ENCODE data around the gene ITGB1BP1. TPM values are rescaled to one million over a fixed set of nuclear protein-coding genes. Genes with fewer than 3 reads are reported as not detected.
A peak's percentile ranks its signal among the peaks of the same experiment; 100 is the strongest.

ITGB1BP1 gene
- total and polyA plus RNA-seq, 2 of the 13 experiments (the other 11 are each of a cell fraction or from before 2014, with no cell fraction given): 106 to 108 TPM

DNA sequence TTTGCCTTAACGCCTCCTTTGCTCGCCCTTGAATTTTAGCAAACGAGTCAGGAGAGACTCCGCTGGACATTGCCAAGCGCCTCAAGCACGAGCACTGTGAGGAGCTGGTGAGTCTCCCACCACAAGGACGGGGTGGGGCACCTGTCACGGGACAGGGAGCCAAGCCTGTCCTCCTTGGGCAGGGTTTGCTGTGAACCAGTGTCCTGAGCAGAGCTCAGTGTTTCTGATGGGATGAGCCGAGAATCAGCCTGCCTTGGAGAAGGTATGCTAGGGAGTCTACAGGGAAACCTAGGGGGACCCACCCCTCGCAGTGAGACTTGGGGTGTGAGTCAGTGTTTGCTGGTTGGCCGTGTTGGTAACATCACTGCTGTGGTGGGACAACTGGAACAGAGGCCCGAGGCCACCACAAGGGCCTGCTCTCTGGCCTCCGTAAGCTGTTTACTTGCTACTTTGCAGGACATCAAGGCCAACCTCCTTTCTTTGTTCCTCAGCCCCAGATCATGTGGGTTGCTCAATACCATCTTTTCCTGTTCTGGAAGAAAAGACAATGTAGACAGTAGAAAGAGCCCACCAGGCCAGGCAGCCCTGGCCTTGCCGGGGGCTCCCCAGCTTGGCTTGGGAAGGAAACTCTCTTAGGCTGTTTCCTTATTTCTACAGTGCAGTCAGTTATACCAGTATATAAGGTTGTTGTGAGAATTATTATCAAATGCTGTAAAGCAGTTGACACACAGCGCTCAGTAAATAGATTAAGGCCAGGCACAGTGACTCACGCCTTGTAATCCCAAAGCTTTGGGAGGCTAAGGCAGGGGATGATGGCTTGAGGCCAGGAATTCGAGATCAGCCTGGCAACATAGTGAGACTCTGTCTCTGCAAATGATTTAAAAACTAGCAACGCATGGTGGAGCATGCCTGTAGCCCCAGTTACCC, 42.4 kb downstream of the ITGB1BP1 start (continued):
- TF ChIP-seq, protein P1, sequence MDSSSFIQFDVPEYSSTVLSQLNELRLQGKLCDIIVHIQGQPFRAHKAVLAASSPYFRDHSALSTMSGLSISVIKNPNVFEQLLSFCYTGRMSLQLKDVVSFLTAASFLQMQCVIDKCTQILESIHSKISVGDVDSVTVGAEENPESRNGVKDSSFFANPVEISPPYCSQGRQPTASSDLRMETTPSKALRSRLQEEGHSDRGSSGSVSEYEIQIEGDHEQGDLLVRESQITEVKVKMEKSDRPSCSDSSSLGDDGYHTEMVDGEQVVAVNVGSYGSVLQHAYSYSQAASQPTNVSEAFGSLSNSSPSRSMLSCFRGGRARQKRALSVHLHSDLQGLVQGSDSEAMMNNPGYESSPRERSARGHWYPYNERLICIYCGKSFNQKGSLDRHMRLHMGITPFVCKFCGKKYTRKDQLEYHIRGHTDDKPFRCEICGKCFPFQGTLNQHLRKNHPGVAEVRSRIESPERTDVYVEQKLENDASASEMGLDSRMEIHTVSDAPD (CRISPR knock-in tag; IDR thresholded peaks at IDR 0.05): no peak
- TF ChIP-seq BCL6 (CRISPR knock-in tag; IDR thresholded peaks at IDR 0.05) (peak; percentile 19; the same call in 1 of the 2 replicates), TOPORS (CRISPR knock-in tag; IDR thresholded peaks at IDR 0.05) (no peak), ZKSCAN1 (IDR thresholded peaks at IDR 0.05; ENCODE audit: low read length) (no peak), MTA3 (CRISPR knock-in tag; IDR thresholded peaks at IDR 0.05) (no peak), TAF1 (CRISPR knock-in tag; IDR thresholded peaks at IDR 0.05) (no peak), RFX1 (IDR thresholded peaks at IDR 0.05) (no peak), ZNF841 (CRISPR knock-in tag; IDR thresholded peaks at IDR 0.05; ENCODE audit: borderline replicate concordance) (no peak), RBM39 (IDR thresholded peaks at IDR 0.05; ENCODE audit: low read depth, low read length, poor library complexity, severe bottlenecking) (peak; percentile 46), ZNF75D (CRISPR knock-in tag; IDR thresholded peaks at IDR 0.05; ENCODE audit: borderline replicate concordance) (no peak), GATAD1 (CRISPR knock-in tag; IDR thresholded peaks at IDR 0.05) (peak; percentile 47; the same call in 1 of the 2 replicates), RARA (CRISPR knock-in tag; IDR thresholded peaks at IDR 0.05) (peak; percentile 46; the same call in 1 of the 2 replicates), SNAPC2 (CRISPR knock-in tag; IDR thresholded peaks at IDR 0.05) (no peak), ZNF264 (CRISPR knock-in tag; IDR thresholded peaks at IDR 0.05) (0 out of 2 replicates have a peak, but pooled peaks have one; percentile 37), ZC3H13 (CRISPR knock-in tag; IDR thresholded peaks at IDR 0.05) (no peak), NCOA5 (CRISPR knock-in tag; IDR thresholded peaks at IDR 0.05) (no peak), ZNF329 (CRISPR knock-in tag; IDR thresholded peaks at IDR 0.05; ENCODE audit: low read depth) (no peak), ZNF709 (CRISPR knock-in tag; IDR thresholded peaks at IDR 0.05) (no peak), JDP2 (CRISPR knock-in tag; IDR thresholded peaks at IDR 0.05; ENCODE audit: borderline replicate concordance) (no peak), ZNF546 (CRISPR knock-in tag; conservative IDR thresholded peaks at IDR 0.05) (no peak), ZNF232 (CRISPR knock-in tag; IDR thresholded peaks at IDR 0.05; ENCODE audit: borderline replicate concordance) (peak; percentile 86; the same call in 1 of the 2 replicates), ZNF567 (CRISPR knock-in tag; IDR thresholded peaks at IDR 0.05; ENCODE audit: borderline replicate concordance) (no peak; the same call in 1 of the 2 replicates)
- TF ChIP-seq, protein P2, sequence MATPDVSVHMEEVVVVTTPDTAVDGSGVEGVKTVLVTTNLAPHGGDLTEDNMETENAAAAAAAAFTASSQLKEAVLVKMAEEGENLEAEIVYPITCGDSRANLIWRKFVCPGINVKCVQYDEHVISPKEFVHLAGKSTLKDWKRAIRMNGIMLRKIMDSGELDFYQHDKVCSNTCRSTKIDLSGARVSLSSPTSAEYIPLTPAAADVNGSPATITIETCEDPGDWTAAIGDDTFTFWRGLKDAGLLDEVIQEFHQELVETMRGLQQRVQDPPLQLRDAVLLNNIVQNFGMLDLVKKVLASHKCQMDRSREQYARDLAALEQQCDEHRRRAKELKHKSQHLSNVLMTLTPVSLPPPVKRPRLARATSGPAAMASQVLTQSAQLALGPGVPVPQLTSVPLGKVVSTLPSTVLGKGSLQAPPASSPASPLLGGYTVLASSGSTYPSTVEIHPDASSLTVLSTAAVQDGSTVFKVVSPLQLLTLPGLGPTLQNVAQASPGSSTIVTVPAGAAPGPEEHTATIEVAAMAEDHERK (CRISPR knock-in tag; IDR thresholded peaks at IDR 0.05; ENCODE audit: low read depth): no peak
- TF ChIP-seq, protein P3, sequence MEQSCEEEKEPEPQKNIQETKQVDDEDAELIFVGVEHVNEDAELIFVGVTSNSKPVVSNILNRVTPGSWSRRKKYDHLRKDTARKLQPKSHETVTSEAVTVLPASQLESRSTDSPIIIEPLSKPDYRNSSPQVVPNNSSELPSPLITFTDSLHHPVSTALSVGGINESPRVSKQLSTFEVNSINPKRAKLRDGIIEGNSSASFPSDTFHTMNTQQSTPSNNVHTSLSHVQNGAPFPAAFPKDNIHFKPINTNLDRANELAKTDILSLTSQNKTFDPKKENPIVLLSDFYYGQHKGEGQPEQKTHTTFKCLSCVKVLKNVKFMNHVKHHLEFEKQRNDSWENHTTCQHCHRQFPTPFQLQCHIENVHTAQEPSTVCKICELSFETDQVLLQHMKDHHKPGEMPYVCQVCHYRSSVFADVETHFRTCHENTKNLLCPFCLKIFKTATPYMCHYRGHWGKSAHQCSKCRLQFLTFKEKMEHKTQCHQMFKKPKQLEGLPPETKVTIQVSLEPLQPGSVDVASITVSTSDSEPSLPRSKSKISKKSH (CRISPR knock-in tag; IDR thresholded peaks at IDR 0.05; ENCODE audit: borderline replicate concordance): no peak

All from HepG2 (cell line).